NCI-H2171 (cell line): ENCODE data around the gene GRAMD1A.
"Not testable (repeated sequence)": the region's sequence is repeated elsewhere in the genome, so short reads cannot be mapped to it uniquely, and the experiment has no call there.

Experiments
- DNase-seq: peaks from one replicate; lab custom pipeline; 2025; lab: John Stamatoyannopoulos, UW

GRAMD1A gene

DNA sequence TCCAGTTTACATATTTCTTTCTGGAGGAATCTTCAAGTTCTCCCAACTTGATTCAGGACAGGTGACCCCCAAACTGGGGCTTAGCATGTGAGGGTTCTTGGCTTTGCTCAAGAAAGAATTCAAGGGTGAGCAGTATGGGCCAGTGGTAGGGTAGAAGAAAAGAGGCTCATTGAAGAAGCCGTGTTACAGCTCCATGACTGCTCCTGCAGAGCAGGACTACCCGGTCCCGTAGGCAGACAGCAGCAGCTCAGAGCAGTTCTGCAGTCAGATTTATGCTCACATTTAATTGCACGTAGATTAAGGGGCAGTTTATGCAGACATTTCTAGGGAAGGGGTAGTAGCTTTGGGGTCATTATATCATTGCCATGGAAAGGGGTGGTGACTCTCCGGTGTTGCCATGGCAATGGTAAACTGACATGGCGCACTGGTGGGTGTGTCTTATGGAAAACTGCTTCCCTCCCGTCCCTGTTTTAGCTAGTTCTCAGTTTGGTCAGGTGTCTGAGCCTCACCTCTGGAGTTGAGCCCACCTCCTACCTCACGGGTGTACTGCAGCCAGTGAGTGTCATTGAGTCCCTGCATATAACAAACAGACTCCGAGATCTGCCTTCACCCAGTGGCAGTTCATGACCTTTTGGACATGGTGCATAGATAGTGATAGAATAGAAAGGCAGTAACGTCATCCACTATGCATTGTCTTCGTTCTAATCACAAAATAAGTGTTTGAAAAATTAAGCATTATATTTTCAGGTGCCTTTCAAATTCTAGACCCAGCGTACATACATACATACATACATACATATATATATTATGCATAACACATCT is 20.1 kb upstream of the GRAMD1A start:
- DNase-seq: no peak

GRCh38 chr19:34982275-34982674 is 17.8 kb upstream of the GRAMD1A start:
- no peak for DNase-seq

DNA sequence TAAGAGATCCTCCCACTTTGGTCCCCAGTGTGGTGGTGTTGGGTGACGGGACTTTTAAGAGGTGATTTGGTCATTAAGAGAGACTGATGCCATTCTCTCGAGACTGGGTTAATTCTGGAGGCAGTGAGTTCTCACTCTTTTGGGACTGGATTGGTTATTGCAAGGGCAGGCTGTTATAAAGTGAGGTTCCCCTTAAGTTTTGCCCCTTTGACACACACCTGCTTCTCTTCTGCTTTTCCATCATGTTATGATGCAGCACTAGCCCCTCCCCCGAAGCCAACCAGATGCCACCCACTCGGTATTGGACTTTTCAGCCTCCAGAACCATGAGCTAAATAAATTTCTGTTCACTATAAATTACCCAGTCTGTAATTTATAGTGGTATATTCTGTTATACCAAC is 16.3 kb upstream of the GRAMD1A start:
- no peak for DNase-seq

DNA sequence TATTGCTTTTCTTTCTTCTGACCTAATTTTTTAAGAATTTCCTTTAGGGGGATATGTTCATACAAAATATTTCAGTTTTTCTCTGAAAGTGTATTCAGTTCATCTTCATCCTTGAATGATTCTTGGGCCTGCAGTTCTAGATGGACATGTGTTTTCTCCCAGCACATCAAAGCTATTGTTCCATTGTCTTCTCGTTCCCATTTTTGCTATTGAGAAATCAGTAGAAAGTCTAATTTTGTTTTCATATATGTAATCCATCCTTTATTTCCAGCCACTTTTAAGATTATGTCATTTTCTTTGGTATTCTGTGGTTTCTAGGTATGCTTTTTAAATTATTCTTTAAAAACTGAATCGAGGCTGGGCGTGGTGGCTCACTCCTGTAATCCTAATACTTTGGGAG is 15.8 kb upstream of the GRAMD1A start:
- DNase-seq: no peak

DNA sequence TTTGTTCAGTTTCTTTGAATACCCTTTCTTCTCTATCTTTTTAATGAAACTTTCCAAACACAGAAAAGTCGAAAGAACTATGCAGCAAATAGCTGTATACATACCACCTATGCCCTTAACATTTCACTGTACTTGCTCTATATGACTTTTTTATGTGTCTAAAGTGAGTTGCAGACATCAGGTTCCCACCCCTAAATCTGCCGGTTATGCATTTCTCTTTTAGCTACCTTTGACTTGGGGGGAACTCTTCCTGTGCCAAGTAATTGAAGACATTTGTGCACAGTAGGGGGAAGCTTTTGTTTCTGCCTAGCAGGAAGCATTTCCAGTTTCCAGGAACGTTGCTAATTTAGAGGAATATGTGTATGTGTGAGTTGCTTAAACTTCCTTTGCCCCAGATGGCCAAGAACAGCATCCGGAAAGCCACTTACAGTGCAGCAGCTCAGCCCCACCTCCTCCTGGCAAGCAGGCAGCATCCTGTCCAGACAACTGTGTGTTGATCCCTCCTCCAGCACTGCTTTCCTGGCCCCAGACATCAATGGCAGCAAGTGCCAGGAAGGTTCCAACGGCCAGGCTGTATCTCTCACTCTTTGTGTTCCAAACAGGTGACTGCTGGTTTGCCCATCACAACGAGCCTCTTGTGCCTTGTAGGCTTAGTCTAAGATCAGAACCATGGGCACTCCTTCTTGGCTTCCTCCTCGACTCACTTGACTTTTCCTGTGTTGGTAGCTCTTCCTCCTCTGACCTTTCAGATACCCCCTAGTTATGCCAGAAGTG is 14.7 kb upstream of the GRAMD1A start:
- DNase-seq: no peak

GRCh38 chr19:34988119-34988518 is 12.0 kb upstream of the GRAMD1A start:
- no peak for DNase-seq

- DNase-seq: no peak
Measured at GRCh38 chr19:34989298-34989697, 10.8 kb upstream of the GRAMD1A start.

- no peak for DNase-seq
Measured at GRCh38 chr19:34990578-34991192, 9.4 kb upstream of the GRAMD1A start.

DNA sequence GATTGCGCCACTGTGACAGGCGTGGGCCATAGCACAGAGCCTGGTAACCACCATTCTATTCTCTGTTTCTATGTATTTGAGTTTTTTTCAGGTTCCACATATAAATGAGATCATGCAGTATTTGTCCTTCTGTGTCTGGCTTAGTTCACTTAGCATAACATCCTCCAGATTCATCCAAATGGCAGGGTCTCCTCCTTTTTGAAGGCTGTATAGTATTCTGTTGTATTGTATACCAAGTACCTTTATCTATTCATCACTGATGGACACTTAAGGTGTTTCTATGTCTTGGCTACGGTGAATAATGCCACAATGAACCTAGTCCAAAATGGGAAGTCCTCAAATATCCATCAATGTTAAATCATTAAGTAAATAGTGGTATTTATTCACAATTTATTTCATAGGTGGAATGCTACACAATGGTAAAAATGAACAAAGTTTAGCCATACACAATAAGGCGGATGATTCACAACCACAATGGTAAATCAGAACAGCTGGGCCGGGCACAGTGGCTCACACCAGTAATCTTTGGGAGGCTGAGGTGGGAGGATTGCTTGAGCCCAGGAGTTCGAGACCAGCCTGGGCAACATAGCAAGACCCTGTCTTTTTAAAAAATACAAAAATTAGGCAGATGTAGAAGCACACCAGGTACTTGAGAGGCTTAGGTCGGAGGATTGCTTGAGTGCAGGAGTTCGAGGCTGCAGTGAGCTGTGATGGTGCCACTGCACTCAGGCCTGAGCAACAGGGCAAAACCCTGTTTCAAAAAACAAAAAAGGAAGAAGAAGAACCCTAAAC is 8.4 kb upstream of the GRAMD1A start:
- no peak for DNase-seq

GRCh38 chr19:34992582-34992981 is 7.5 kb upstream of the GRAMD1A start:
- not testable (repeated sequence) for DNase-seq

DNA sequence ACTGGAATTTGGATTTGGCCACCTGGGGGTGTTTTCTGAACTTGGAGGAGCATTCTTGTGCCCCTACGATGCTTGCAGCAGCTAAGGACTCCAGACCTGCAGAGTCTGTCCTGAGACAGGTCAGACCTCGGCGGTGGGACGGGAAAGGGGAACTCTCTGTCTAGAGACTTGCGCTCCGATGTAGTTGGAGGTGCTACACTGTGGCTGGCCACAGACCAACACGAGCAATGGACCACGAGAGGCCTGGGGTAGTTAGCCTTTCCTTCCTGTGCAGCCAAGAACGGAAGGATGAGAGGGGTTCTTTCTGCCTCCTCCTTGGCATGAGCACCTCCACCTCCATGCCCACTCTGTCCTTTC is 5.9 kb upstream of the GRAMD1A start:
- no peak for DNase-seq

GRCh38 chr19:34994643-34995541 is 5.2 kb upstream of the GRAMD1A start:
- DNase-seq: no peak

DNA sequence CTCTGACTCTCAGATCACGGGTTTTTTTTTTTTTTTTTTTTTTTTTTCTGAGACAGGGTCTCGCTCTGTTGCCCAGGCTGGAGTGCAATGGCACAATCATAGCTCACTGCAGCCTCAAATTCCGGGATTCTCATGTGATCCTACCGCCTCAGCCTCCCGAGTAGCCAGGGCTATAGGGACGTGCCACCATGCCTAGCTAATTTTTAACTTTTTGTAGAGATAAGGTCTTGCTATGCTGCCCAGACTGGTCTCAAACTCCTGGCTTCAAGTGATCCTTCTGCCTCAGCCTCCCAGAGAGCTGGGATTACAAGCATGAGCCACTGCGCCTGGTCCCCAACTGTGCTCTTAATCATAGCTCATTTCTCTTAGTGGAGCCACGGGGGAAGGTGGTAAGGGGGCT is 4.6 kb upstream of the GRAMD1A start:
- DNase-seq: no peak

DNA sequence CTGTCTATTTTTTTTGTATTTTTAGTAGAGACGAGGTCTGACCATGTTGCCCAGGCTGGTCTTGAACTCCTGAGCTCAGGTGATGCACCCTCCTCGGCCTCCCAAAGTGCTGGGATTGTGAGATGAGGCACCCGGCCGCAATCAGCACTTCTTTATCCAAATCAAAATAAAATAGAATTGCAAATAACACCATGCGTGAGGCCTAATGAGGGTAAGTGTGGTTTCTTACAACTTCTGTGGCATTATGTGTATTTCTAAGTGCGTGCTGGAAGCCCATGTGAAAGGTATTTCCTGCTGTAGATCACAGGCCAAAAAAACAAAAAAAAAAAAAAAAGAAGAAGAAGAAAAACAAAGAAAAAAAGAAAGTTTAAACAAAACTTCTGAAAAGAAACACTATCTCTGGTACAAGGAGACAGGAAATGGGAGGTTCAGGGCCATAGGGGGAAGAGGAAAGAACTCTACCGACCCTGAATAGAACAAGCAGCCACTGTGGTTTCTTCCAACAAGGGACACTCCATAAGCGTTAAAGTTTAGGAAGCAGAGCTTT is 3.0 kb upstream of the GRAMD1A start:
- no peak for DNase-seq

GRCh38 chr19:34998224-34998623 is 1.9 kb upstream of the GRAMD1A start:
- not testable (repeated sequence) for DNase-seq

GRCh38 chr19:34998777-34999497 is 1.2 kb upstream of the GRAMD1A start:
- no peak for DNase-seq

DNA sequence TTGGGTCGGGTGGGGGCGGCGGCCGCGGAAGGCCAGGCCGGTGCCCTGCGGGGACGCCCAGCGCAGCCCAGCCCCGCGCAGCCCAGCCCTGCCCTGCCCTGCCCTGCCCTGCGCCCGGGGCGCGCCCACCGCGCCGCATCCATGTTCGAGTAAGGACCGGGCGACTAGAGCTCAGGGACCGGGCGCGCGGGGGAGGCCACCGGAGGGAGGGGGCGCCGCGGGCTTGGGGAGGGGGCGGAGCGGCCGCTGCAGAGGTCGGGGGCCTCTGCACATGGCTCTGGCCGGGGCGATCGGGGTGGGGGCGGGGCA is 169 bp downstream of the GRAMD1A start:
- no peak for DNase-seq

DNA sequence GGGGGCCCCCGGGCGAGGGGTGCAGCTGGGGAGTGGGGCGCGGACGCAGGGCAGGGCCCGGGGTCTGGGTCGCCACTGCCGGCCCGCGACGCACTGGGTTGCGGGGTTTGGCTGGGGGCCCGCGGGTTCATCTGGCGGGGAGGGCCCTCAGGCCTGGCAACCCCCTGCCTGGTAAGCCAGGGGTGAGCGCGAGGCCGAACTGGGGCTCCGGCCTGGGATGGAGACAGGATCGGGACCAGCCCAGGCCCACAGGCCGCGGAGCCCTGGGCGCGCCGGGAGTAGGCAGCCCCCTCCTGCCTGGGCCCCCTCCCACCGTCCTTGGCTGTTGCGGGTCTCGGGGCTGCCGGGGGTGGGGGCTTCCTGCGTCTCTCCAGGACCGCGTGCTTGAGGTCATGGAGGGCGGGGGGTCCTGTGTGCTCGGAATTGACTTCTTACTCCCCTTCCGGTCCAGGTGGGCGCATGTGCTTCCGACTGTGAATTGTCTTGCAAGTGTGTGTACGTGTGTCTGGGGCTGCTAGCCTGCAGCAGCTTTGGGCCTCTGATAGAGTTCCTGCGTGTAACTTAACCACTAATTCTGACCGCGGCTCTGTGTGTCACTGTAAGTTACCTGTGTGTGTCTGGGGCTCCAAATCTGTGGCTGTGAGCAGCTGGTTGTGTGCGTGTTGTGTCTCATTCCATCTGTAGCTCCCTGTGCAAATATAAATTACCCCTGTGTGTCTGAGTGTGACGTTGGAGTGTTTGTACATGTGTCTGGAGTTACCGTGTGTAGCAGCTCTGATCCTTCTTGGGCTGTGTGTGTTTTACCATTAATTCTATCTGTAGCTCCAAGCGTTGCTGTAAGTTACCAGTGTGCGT is 751 bp downstream of the GRAMD1A start:
- DNase-seq: peak; percentile 35

GRCh38 chr19:35002037-35002535 is 2.0 kb downstream of the GRAMD1A start:
- no peak for DNase-seq
